NCI-H2107 treated with DMSO at 0.1 percent for 48 hours (cell line): ENCODE data around the gene GRAMD4.

Experiments
- DNase-seq: peaks from one replicate; lab custom pipeline; 2025; ENCODE audit not compliant: unreplicated experiment; lab: John Stamatoyannopoulos, UW

The GRAMD4 gene

DNA sequence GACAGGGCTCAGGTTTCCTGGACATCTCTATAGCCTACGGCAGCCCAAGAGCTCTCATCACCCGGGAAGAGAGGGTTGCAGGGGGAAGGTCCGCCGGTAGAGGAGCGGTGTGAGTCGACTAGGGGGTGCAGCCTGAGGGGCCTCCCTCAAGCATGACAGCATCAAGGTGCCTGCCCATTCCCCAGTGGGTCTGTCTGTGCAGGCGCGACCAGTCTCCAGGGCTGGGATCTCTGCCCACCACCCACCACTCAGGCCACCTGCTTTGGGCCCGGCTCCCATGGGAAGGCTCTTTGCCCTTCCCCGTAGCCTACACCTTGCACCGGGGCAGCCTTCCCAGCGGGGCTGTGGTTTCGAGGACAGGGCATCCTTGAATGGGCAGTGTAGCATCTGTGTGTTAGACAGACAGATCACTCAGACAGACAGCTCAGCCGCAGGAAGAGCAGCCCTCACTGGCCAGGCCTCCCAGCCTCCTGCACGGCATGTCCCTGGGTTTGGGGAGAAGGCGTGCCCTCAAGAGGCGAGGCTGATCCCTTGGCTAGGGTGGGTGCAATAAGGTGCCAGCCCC, 88.7 kb downstream of the GRAMD4 start:
- no peak for DNase-seq

DNA sequence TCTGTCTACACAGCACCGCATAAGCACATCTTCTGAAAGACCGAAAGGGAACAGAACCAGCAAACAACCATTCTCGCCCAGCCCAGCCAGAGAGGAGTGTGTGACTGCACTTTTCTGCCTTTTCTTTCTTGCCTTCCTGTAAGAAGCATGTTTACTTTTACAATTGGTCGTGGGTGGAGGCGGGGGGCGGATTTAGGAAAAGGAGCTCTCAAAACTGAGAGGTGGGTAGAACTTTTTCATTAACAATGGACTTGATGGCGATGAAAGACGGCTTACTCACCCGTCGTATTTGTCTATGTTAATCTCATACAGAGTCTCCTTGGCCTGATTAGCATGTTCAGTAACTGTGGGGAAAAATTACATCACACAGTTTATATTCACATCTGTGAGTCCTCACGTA, 90.6 kb downstream of the GRAMD4 start:
- DNase-seq = no peak

DNA sequence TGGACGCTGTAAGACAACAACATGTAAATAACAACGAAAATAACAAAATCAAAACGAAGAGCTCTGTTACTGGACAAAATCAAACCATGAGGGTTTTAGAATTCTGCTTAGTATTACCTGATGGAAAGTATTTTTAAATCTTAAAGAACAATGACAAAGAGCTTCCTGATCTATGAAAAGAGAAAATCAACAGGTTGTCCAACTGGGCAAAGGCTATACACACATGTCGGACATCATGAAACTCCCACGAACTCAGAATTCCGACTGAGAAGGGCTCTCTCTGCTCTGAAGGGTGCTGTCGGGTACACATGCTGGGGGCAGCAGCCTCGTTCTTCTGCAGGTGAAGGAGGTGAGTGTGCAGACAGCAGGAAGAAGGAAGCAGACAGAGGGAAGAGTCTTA, 92.1 kb downstream of the GRAMD4 start:
- no peak for DNase-seq

DNA sequence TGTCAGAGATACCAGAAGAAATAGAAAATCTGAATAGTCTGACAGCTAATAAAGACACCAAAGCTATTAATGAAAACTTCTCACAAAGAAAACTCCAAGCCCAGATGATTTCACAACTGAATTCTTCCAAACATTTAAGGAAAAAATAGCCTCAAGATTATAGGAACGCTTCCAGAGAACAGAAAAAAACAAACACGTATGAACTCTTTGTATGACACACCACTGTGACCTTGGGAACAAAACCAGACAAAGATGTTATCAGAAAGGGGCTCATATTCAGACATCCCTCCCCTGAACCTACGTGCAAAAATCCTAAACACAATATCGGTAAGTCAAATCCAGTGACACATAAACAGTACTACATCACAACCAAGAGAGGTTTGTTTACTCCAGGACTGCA, 94.4 kb downstream of the GRAMD4 start:
- DNase-seq = no peak

DNA sequence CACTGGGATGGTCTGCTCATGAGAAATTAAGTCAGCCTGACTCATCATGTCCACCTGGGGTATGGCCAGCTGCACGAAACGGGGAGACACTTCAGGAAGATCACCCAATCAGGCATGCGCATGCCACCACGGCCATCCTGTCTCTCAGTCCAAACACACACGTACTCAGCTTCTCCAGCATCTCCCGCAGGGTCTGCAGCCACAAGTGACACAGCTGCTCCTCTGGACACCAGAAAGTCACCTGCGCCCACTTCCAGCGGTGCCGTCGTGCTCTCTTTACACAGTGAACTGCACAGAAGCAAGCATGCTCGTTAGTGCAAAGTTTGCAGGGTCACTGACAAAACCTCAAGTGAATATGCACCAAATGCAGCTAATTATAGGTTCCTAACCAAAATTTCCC, 99.7 kb downstream of the GRAMD4 start:
- DNase-seq = no peak

DNA sequence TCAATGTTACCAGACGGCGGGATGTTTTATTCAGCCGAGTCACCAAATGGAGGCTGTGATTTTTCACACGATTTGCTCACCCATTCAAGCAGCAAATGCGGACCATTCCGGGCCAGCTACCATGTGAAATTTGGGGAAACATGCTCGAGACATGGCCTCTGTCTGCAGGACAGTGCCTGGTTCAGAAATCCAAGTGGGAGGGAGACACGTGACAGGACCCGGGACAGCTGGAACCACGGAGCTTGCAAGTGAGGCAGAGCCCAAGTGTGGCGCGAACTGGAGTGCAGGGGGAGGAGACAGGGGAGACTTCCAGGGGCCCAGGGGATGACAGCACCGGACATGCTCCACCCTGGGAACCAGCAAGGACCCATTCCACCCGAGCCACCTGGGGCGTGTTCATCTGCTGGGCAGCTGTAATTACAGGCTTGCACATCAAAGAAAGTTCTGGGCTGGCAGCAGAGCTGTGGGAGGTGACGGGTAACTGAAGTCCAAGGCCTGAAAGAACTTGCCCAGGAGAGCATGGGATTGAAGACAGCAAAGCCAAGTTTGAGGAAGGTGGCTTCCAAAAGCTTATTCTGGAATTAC, 101.4 kb downstream of the GRAMD4 start:
- DNase-seq = no peak

DNA sequence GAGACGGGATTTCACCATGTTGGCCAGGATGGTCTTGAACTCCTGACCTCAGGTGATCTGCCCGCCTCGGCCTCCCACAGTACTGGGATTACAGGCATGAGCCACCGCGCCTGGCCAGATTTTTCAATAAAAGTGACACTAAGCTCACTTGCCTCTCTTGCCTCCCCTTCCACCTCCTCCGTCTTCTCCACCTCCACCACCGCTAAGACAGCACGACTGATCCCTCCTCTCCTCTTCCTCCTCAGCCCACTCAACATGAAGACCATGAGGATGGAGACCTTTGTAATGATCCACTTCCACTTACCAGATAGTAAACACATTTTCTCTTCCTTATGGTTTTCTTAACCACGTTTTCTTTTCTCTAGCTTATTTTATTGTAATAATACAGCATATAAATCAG, 103.7 kb downstream of the GRAMD4 start:
- no peak for DNase-seq

DNA sequence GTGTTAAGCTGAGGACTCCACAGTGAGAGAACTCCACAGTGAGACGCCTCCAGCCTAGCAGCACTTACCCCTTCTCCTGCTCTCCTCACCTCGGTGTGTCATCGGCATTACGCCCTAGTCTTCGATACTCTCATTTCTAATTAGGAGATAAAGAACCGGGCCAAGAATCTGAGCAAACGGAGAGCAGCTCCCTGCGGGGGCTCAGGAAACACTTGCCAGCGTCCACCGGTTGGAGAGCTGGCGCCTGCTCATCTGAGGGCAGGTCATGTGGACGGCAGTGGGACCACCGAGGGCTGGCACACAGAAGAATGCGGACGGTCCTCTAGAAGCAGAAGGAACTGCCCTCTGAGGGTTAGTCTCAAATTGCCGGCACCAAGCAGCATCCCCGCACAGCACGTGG, 104.9 kb downstream of the GRAMD4 start:
- no peak for DNase-seq

DNA sequence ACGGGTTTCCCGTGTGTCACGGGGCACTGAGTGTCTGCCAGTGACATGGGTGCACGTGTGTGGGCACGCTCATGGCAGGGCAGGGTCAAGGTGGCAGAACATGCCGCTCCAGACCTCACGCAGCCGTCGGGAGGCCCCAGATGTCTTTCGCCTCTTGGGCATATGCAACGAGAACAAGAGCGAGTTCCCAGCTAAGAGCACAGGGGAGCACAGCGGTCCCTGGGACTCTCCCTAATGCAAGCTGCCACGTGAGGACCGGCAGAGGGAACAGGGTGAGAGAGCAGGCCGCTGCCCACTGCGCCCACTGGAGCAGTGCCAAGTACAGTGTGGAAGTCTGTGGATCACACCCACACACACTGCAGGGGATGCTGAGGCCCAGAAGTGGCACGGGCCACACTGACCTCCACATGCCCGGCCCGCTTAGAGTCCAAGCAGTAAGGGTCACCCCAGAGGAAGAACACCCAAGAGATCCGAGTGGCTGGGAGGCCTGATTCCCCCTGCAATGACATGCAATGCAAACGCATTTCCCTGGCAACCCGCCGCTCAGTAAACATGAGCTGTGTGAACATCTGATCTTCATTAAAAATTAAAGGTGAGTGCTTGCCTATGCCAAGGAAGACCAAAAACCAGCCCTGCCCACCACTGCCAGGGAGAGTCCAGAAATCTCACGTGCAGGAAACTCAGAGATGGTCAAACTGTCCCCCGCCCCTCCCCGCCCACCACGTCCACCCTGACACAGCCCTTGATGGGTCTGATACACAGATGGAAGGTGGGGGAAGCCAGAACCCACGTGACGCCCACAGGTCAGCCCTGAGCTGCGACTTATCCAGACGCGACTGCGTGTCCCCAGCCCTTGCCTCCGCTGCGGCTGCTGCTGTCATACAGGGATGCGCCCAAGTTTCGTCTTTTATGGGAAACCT, 106.1 kb downstream of the GRAMD4 start:
- no peak for DNase-seq

DNA sequence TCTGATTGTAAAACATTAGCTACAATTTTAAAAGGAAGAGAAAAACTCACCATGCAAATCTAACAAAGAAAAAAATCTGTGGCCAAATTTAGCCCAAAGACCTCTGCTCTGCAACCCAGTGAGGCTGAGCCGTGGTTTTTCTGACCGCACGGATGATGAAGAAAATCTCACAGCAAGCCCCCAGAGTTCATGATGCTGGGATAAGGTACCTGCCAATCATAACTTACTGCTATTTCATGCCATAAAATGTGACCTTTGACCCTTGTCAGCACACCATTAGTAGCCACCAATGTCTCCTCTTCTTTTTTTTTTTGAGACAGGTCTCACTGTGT, 106.8 kb downstream of the GRAMD4 start:
- no peak for DNase-seq

DNA sequence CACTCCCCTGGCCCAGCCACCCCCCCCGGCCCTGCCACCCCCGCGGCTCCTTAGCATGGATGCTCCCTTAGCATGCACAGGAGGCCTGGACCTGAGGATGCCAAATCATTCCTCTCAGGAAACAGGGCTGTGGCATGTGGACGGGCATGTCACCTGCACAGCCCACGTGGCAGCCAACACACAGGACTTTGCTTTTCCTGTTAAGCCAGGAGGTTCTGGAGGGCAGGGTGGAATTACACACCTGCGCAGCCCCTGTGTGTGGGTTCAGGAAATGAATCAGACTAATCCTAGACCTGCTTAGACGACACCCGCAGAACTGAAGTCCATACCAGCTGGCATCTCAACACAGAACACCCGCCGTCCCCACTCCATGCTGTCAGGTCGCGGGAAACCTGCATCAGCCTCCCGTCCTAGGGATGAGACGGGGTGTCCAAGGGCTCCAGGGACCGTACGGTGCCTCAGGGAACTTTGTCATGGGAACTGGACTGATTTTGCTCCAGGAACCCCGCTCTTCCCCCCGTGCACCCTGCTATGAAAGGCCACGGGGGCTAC, 107.7 kb downstream of the GRAMD4 start:
- no peak for DNase-seq

DNA sequence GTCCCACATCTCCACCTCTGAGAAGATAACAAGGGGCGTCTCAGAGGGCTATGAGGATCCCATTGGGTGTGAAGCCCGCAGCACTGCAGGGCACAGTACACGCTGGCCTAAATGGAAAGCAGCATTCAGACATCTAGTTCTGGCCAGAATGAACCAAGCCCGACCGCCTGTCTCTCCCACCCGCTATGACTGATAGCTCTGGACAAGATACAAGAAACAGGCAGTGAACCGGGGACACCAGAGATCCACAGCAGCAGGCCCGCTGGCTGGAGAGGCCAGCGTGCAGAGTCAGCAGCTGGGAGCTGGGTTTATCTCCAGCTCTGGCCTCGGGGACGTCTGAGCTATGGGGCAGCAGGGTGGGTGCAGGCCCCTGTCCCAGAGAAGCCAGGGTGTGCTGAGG, 108.3 kb downstream of the GRAMD4 start:
- DNase-seq = no peak
